ENCODE measurements around the gene SDK1.

GRCh38 chr7:3998060-3998459, 697.0 kb downstream of the SDK1 start:
- TF ChIP-seq EZH2 (IDR thresholded peaks at IDR 0.05; ENCODE audit: insufficient read depth, poor library complexity, severe bottlenecking) (no peak), EZH2phosphoT487 (IDR thresholded peaks at IDR 0.05; ENCODE audit: insufficient read depth, low read depth) (no peak)

All from GM23248 (cell line).